PFSK-1 (cell line): ENCODE data around the gene VWF.

Experiments
- FOXP2 ChIP-seq: optimal IDR thresholded peaks from 2 replicates; pipeline ENCODE3; 2011; ENCODE audit warnings: borderline replicate concordance, control low read depth, inconsistent platforms; ENCODE audit not compliant: insufficient read depth; ENCODE audit errors: extremely low read length, extremely low read depth
- POLR2AphosphoS5 ChIP-seq: IDR thresholded peaks from 2 replicates; pipeline ENCODE4 v1.6.1; 2012; ENCODE audit warnings: low read depth, mild to moderate bottlenecking, control low read depth, low read length, moderate library complexity
- SIN3A ChIP-seq: IDR thresholded peaks from 2 replicates; pipeline ENCODE4 v1.6.1; 2012; ENCODE audit warnings: mild to moderate bottlenecking, low read length, moderate library complexity, borderline replicate concordance; ENCODE audit not compliant: insufficient read depth
- TAF1 ChIP-seq: IDR thresholded peaks from 2 replicates; pipeline ENCODE4 v1.6.1; 2012; ENCODE audit warnings: low read length, control low read depth, borderline replicate concordance; ENCODE audit not compliant: insufficient read depth
- TF ChIP-seq, protein P1 (sequence below), 2 experiments: IDR thresholded peaks; 2 replicates each; pipeline versions ENCODE4 v1.6.1 to v1.8.0; 2011 to 2012; ENCODE audit warnings: low read depth in 2 of 2, low read length in 2 of 2, control low read depth in 1 of 2, inconsistent platforms in 1 of 2, mild to moderate bottlenecking in 1 of 2, moderate library complexity in 1 of 2; ENCODE audit not compliant: insufficient read depth in 1 of 2

Gene VWF

DNA sequence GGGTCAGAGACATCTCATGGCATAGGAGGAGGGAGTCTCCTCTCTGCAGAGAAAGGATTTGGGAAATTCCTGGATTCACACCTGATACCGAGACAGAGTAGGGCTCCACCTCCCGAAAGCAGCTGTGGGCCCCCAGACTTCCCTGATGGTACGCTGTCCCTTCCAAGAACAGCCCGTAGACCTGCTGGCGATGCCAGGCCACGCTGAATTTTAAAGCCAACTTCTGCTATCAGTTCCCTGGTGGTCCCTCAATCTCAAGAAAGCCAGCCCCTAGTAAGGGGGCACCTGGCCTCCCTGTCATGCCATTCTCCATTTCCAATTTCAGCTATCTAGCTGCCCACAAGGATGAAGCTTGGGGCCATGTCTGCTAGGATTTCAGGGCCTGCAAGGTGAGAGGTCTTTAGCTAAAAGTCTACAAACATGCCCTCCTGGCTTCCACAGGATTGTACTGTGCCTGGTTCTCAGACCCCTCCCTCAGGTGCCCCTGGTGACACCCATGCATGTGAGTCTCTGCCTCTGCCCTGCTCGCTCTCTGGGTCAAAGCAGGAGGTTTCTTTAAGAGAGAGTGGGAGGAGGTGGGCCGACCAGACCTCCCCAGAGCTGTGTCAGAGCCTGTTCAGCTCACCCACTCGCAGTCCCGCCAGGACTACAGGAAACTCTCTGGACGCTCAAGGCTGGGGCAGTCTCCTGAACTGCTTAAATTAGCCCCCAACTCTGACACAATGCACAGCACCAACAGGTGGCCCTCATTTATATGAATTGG lies 209.9 kb downstream of the VWF start:
- no peak for TF ChIP-seq TAF1

DNA sequence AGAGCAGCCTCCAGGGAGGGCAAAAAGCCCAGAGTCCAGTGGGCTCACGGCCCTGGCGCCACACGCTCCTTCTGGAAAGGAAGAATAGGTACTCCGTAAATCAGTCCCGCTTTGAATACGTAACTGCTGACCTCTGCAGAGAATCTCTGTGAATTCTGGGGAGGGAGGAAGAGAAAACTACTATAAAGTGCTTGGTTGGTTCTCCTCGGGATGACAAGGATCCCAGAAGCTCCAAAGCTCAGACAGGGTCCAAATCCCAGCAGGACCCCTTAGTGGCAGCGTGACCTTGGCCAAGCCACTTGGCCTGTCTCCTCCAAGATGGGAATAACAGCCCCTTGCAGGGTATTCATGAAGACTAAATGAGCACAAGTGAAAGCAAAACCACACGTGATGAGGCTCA lies 211.1 kb downstream of the VWF start:
- TF ChIP-seq, protein P1, sequence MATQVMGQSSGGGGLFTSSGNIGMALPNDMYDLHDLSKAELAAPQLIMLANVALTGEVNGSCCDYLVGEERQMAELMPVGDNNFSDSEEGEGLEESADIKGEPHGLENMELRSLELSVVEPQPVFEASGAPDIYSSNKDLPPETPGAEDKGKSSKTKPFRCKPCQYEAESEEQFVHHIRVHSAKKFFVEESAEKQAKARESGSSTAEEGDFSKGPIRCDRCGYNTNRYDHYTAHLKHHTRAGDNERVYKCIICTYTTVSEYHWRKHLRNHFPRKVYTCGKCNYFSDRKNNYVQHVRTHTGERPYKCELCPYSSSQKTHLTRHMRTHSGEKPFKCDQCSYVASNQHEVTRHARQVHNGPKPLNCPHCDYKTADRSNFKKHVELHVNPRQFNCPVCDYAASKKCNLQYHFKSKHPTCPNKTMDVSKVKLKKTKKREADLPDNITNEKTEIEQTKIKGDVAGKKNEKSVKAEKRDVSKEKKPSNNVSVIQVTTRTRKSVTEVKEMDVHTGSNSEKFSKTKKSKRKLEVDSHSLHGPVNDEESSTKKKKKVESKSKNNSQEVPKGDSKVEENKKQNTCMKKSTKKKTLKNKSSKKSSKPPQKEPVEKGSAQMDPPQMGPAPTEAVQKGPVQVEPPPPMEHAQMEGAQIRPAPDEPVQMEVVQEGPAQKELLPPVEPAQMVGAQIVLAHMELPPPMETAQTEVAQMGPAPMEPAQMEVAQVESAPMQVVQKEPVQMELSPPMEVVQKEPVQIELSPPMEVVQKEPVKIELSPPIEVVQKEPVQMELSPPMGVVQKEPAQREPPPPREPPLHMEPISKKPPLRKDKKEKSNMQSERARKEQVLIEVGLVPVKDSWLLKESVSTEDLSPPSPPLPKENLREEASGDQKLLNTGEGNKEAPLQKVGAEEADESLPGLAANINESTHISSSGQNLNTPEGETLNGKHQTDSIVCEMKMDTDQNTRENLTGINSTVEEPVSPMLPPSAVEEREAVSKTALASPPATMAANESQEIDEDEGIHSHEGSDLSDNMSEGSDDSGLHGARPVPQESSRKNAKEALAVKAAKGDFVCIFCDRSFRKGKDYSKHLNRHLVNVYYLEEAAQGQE (IDR thresholded peaks at IDR 0.05; ENCODE audit: insufficient read depth in 1 of 2, low read depth in 2 of 2, low read length in 2 of 2): no peak
- TF ChIP-seq FOXP2 (no peak), SIN3A (no peak), POLR2AphosphoS5 (no peak), TAF1 (no peak)

DNA sequence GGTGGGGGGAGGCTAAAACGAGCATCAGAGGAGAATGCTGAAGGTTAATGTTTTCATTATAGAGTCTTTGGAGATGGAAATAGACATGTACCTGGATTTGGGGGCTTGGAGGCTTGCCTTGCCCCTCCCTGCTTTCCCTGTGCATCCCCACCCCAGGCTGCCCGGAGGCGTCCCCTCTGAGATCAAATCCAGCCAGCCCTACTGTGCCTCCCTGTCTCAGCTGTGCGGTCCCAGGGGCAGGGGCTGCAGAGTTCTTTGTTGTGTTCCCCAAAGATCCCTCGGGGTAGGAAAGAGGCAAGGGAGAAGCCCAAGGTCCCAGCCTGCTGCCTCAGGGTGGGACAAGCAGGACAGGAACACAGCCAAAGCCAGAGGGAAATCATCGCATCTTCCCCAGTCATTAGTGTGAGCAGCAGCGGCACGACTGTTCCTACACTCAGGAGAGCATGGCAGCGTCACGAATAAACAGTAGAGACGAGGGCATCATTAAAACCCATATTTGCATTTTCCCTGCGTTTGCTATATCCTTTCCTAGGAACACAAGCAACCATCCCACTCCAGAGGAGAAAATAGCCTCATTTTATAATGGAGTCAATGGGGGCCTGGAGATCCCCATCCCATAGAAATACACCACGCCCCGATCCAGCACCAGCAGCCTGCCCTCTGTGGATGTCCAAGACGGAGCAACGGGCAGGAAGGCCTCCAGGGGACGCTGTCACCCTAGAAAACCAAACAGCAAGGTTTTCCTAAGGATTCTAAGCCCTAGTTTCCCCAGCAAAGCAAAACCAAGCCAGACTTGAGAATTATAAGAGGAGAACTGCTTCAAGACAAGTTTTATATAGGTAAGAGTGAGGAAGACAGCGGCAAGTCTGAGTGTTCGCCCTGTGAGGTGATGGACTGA lies 211.8 kb downstream of the VWF start:
- no peak for TF ChIP-seq POLR2AphosphoS5
- TF ChIP-seq SIN3A: no peak
- no peak for TF ChIP-seq TAF1
- TF ChIP-seq, protein P1 (IDR thresholded peaks at IDR 0.05; ENCODE audit: insufficient read depth in 1 of 2, low read depth in 2 of 2, low read length in 2 of 2): no peak
- TF ChIP-seq FOXP2: no peak

DNA sequence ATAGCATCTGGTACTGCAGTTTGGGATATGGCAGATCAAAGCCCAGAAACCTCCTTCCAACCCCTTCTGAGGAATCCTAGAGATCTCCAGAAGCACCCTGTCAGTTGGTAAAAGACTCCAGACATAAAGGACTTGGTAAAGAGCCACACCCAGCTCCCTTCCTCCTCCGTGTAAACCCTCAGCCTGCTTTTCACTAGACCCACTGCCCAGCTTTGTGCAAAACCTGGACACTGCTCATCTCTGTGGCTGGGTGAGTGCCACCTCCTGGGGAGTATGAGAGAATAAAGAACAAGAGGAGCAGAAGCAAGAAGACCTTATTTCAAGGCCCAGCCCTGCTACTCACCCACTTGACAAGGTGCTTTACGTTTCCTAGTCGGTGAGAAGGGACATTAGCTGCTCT lies 212.5 kb downstream of the VWF start:
- TF ChIP-seq TAF1 (no peak), SIN3A (no peak), POLR2AphosphoS5 (no peak), FOXP2 (no peak)
- TF ChIP-seq, protein P1 (IDR thresholded peaks at IDR 0.05; ENCODE audit: insufficient read depth in 1 of 2, low read depth in 2 of 2, low read length in 2 of 2): no peak

DNA sequence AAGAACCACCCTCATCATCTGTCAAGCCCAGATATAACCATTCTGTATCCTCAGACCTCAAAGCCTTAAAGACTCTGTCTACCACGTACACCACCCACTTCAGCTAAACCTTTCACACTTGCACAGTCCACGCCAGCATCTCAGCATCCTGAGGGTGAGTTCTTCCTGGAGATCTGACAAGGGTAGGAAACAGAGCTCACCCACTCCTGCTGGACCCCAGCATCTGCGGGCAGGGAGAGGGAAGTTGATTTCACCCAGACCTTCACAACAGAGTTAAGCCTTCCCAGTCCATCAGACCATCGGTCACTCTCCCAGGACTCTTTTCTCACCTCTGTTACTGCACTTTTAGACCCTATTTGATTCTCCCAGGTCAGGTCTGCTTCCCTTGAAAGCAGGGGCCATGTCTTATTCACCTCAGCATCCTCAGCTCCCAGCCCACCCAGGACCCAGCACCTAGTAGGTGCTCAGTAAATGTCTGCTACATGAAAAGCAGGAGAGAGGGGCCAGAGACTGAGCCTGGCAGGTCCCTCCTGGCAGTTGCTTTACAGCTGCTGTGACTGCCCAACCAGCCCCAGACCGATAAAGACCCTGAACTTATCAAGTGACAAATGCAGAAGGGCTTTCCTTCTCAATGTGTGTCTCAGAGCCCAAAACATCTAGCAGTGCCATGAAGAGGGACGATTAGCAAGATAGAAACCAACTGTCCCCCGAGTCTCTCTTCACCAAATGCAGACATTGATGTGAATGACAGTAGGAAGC lies 213.5 kb downstream of the VWF start:
- TF ChIP-seq POLR2AphosphoS5 (no peak), FOXP2 (no peak), TAF1 (no peak), SIN3A (no peak)
- TF ChIP-seq, protein P1 (IDR thresholded peaks at IDR 0.05; ENCODE audit: insufficient read depth in 1 of 2, low read depth in 2 of 2, low read length in 2 of 2): no peak
